ENCODE measurements around the gene SGMS2. TPM values are rescaled to one million over a fixed set of nuclear protein-coding genes. Genes with fewer than 3 reads are reported as not detected.

Gene SGMS2
- total and polyA plus RNA-seq, 7 donors: 3.0 to 204 (median 101) TPM

DNA sequence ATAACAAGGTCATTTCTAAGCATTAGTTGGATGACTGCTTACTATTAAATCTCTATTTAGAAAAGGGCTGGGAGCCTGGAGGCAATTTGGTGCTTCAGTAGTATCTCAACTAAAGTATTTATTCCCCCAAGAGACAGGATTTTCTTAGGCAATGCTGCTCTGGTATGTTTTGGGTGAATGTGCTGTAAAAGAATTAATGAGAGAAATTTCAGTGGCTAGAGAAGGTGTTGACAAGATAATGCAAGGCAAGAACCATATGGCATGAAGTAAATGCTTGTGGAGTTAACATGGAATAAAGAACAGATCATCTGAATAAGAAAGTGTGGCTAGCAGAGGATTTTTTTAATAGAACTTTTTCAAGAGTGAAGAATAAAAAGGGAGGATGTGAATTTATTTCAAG, 110.5 kb downstream of the SGMS2 start:
- Histone ChIP-seq H3K4me1 (peaks cover 0 to 31% (median 18%) of the 10 kb centered on the region in 4 donors), H3K4me3 (no peak overlapping the region), H3K9me3 (no peaks in the 10 kb centered on the region), H3K36me3 (no peaks in the 10 kb centered on the region), H3K27ac (no peak overlapping the region), H3K27me3 (no peaks in the 10 kb centered on the region)
- no peak for TF ChIP-seq POLR2AphosphoS5 (IDR thresholded peaks at IDR 0.05)
- TF ChIP-seq POLR2A (IDR thresholded peaks at IDR 0.05): no peak
- no peak for TF ChIP-seq EP300 (IDR thresholded peaks at IDR 0.05)
- TF ChIP-seq, protein P1, sequence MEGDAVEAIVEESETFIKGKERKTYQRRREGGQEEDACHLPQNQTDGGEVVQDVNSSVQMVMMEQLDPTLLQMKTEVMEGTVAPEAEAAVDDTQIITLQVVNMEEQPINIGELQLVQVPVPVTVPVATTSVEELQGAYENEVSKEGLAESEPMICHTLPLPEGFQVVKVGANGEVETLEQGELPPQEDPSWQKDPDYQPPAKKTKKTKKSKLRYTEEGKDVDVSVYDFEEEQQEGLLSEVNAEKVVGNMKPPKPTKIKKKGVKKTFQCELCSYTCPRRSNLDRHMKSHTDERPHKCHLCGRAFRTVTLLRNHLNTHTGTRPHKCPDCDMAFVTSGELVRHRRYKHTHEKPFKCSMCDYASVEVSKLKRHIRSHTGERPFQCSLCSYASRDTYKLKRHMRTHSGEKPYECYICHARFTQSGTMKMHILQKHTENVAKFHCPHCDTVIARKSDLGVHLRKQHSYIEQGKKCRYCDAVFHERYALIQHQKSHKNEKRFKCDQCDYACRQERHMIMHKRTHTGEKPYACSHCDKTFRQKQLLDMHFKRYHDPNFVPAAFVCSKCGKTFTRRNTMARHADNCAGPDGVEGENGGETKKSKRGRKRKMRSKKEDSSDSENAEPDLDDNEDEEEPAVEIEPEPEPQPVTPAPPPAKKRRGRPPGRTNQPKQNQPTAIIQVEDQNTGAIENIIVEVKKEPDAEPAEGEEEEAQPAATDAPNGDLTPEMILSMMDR (IDR thresholded peaks at IDR 0.05): no peak
- intact Hi-C loops (cut with DNase I): no loop called here
- no peak for DNase-seq

DNA sequence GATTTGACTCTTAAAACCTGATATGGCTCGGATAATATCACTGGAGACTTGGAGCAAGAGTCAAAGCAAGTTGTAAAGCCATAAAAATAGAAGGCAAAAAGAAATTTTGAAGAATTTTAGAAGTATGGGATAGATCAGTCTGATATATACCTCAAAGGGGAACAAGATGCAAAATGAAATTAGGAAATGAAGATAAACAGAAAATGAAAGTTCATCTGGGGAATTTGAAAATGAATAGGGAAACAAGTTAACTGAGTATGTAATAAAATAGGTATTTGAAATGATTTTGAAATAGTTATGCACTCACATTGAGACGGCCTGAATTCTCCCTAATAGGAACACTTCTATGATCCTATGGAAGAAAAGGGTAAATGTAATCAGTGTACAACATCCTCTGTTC, 112.3 kb downstream of the SGMS2 start:
- DNase-seq: no peak
- H3K27ac ChIP-seq: no peak overlapping the region
- no peak overlapping the region for H3K4me3 ChIP-seq
- intact Hi-C loops (cut with DNase I): no loop called here
- no peaks in the 10 kb centered on the region for H3K27me3 ChIP-seq
- no peaks in the 10 kb centered on the region for H3K9me3 ChIP-seq
- H3K36me3 ChIP-seq: no peaks in the 10 kb centered on the region
- WGBS, 2 donors: 82 to 86% methylated on average over 2 of the region's 2 CpGs
- peaks cover 0 to 24% (median 15%) of the 10 kb centered on the region in 4 donors for H3K4me1 ChIP-seq
- TF ChIP-seq, protein P1 (IDR thresholded peaks at IDR 0.05): no peak
- TF ChIP-seq POLR2A (IDR thresholded peaks at IDR 0.05) (no peak), POLR2AphosphoS5 (IDR thresholded peaks at IDR 0.05) (no peak), EP300 (IDR thresholded peaks at IDR 0.05) (no peak)

DNA sequence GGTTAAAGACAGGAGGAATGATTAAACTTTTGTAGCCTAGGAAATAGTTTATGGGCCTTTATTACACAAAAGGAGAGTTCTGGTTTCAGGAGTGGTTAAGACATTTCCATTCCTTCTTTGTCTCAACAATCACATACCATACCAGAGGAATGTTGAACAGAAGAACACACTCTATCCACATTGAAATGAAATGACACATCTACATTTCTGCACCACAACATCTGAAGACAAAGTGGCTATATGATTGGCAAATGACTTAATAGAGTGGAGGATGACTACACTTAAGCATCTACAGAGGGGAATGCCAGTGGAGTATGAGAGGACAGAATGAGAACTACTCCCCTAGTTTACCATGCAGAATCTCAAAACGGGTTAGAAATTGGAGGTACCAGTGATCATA, 114.6 kb downstream of the SGMS2 start:
- Histone ChIP-seq H3K4me3 (no peak overlapping the region), H3K4me1 (peaks cover 0 to 2% (median 0%) of the 10 kb centered on the region in 4 donors), H3K36me3 (no peaks in the 10 kb centered on the region), H3K27me3 (no peaks in the 10 kb centered on the region), H3K27ac (no peak overlapping the region), H3K9me3 (no peaks in the 10 kb centered on the region)
- TF ChIP-seq, protein P1 (IDR thresholded peaks at IDR 0.05): no peak
- TF ChIP-seq EP300 (IDR thresholded peaks at IDR 0.05) (no peak), POLR2A (IDR thresholded peaks at IDR 0.05) (no peak), POLR2AphosphoS5 (IDR thresholded peaks at IDR 0.05) (no peak)
- no peak for DNase-seq
- 89 to 96% methylated on average over 1 of the region's 1 CpG for WGBS, 2 donors
- intact Hi-C loops (cut with DNase I): no loop called here

DNA sequence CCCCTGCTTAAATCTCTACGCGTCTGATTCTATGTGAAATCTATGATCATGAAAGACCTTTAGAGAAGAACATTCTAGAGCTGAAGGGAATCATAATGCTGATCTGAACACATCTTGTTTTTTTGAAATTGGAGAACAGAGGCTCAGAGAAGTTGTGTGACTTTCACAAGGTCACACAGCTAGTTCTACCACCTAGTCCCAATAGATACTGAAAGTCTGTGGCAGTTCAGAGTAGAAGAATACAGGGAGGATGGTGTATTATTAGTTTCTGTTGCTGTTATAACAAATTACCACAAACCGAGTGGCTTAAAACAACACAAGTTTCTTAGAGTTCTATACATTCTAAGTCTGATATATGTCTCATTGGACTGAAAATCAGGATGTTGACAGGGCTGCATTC, 121.1 kb downstream of the SGMS2 start:
- Histone ChIP-seq H3K4me1 (no peaks in the 10 kb centered on the region), H3K27ac (no peak overlapping the region), H3K4me3 (no peak overlapping the region), H3K9me3 (no peaks in the 10 kb centered on the region), H3K36me3 (peaks cover 0 to 55% (median 15%) of the 10 kb centered on the region in 4 donors), H3K27me3 (no peaks in the 10 kb centered on the region)
- intact Hi-C loops (cut with DNase I): no loop called here
- WGBS, 2 donors: 96 to 99% methylated on average over 3 of the region's 3 CpGs
- no peak for TF ChIP-seq EP300 (IDR thresholded peaks at IDR 0.05)
- TF ChIP-seq POLR2AphosphoS5 (IDR thresholded peaks at IDR 0.05): no peak
- TF ChIP-seq, protein P1 (IDR thresholded peaks at IDR 0.05): no peak
- no peak for TF ChIP-seq POLR2A (IDR thresholded peaks at IDR 0.05)
- no peak for DNase-seq
